GM21515 (cell line): ENCODE measurements around the gene RCN2.
"Not testable (repeated sequence)": the region's sequence is repeated elsewhere in the genome, so short reads cannot be mapped to it uniquely, and the experiment has no call there.

Experiments used
- ATAC-seq: cut with Tn5 transposase; IDR thresholded peaks from one replicate; pipeline ENCODE4 v1.9.1; 2021; ENCODE audit not compliant: unreplicated experiment

Gene RCN2, protein sequence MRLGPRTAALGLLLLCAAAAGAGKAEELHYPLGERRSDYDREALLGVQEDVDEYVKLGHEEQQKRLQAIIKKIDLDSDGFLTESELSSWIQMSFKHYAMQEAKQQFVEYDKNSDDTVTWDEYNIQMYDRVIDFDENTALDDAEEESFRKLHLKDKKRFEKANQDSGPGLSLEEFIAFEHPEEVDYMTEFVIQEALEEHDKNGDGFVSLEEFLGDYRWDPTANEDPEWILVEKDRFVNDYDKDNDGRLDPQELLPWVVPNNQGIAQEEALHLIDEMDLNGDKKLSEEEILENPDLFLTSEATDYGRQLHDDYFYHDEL

DNA sequence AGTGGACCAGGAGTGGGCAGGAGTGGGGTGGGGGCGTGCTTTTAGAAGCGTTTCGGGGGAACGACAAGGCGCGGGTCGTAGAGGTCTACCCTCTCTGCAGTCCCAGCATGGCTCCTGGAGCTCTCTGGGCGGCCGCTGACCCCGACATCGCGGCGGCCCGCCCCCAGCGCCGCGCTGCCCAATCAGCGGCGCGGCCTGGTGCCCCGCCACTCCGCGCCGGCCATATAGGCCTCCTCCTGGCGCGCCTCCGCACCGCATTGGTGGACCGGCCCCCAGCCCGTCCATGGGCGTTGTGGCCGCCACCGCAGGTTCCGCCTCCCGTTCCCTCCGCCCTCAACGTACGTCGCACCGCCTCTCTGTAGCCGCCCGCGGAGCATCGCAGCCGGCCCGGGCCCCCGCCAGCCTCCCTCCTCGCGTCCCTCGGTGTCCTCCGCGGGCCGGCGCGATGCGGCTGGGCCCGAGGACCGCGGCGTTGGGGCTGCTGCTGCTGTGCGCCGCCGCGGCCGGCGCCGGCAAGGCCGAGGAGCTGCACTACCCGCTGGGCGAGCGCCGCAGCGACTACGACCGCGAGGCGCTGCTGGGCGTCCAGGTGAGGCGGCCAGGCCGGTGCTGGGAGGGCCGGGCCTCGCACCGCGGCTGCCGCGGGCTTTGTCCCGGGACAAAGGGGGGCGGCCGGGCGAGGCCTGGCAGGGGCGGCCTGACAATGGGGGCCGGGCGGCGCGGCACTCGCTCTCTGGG is at the start of gene RCN2:
TSS of gene RCN2 (plus strand) at position 353 of the 738 bp plus-strand sequence. CDS start at position 446, 93 bp downstream.
- peak; percentile 98 for ATAC-seq

DNA sequence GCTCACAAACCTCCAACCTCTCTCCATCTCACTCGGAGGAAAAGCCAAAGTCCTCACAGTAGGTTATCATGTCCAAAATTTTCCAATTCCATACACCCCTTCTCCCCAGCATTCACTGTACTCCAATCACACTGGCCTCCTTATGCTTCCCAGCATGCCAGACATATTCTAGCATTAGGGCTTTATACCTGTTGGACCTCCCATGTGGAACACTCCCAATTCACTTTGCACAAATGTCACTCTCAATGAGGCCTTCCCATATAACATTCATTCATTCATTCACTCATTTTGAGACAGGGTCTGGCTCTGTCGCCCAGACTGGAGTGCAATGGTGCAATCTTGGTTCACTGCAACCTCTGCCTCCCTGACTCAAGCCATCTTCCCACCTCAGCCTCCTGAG is 46.3 kb upstream of the RCN2 start:
- ATAC-seq, result no peak

DNA sequence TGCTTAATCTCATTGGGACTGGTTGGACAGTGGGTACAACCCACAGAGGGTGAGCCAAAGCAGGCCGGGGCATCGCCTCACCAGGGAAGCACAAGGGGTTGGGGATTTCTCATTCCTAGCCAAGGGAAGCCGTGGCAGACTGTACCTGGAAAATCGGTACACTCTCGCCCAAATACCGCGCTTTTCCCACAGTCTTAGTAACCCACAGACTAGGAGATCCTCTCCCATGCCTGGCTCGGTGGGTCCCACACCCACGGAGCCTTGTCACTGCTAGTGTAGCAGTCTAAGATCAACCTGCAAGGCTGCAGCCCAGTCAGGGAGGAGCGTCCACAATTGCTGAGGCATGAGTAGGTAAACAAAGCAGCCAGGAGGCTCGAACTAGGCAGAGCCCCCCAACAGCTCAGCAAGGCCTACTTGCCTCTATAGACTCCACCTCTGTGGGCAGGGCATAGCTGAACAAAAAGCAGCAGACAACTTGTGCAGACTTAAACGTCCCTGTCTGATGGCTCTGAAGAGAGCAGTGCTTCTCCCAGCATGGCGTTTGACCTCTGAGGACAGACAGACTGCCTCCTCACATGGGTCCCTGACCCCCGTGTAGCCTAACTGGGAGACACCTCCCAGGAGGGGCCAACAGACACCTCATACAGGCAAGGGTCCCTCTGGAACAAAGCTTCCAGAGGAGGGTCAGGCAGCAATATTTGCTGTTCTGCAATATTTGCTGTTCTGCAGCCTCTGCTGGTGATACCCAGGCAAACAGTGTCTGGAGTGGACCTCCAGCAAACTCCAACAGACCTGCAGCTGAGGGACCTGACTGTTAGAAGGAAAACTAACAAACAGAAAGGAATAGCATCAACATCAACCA is 44.0 kb upstream of the RCN2 start:
- ATAC-seq, result not testable (repeated sequence)

DNA sequence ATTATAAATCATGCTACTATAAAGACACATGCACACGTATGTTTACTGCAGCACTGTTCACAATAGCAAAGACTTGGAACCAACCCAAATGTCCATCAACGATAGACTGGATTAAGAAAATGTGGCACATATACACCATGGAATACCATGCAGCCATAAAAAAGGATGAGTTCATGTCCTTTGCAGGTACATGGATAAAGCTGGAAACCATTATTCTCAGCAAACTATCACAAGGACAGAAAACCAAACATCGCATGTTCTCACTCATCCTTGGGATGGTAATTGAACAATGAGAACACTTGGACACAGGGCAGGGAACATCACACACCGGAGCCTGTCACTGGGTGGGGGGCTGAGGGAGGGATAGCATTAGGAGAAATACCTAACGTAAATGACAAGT is 38.7 kb upstream of the RCN2 start:
- ATAC-seq, result not testable (repeated sequence)

DNA sequence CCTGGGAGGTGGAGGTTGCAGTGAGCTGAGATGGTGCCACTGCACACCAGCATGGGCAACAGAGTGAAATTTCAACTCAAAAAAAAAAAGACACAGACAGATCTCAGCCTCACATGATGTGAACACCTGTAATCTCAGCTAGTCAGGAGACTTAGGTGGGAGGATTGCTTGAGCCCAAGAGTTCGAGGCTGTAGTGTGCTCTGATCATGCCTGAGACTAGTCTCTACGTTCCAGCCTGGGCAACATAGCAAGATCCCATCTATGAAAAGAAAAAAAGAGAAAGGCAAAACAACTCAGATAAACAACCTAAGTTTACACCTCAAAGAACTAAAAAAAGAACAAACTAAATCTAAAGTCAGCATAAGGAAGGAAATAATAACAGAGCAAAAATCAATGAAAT is 37.4 kb upstream of the RCN2 start:
- ATAC-seq, result no peak

DNA sequence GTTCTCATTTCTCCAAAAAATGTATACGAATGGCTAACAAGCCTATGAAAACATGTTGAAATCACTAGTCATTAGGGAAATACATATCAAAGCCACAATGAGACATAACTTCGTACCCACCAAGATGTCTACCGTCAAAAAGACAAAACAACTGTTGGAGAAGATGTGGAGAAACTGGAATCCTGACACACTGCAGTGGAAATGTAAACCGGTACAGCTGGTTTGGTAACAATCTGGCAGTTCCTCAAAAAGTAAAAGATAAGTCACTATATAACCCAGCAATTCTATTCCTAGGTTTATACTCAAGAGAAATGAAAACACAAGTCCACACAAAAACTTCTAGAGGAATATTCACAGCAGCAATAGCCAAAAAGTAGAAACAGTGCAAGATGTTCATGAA is 33.4 kb upstream of the RCN2 start:
- no peak for ATAC-seq

DNA sequence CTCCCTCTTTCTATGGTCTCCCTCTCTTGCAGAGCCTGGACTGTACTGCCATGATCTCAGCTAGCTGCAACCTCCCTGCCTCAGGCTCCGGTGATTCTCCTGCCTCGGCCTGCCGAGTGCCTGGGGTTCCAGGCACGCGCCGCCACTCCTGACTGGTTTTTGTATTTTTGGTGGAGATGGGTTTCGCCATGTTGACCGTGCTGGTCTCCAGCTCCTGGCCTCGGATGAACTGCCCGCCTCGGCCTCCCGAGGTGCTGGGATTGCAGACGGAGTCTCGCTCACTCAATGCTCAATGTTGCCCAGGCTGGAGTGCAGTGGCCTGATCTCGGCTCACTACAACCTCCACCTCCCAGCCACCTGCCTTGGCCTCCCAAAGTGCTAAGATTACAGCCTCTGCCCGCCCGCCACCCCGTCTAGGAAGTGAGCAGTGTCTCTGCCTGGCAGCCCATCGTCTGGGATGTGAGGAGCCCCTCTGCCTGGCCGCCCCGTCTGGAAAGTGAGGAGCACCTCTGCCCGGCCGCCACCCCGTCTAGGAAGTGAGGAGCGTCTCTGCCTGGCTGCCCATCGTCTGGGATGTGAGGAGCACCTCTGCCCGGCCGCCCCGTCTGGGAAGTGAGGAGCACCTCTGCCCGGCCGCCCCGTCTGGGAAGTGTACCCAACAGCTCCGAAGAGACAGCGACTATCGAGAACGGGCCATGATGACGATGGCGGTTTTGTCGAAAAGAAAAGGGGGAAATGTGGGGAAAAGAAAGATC is 32.2 kb upstream of the RCN2 start:
- ATAC-seq, result not testable (repeated sequence)

DNA sequence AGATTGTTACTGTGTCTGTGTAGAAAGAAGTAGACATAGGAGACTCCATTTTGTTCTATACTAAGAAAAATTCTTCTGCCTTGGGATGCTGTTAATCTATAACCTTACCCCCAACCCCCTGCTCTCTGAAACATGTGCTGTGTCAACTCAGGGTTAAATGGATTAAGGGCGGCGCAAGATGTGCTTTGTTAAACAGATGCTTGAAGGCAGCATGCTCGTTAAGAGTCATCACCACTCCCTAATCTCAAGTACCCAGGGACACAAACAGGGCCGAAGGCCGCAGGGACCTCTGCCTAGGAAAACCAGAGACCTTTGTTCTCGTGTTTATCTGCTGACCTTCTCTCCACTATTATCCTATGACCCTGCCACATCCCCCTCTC is 31.6 kb upstream of the RCN2 start:
- not testable (repeated sequence) for ATAC-seq

DNA sequence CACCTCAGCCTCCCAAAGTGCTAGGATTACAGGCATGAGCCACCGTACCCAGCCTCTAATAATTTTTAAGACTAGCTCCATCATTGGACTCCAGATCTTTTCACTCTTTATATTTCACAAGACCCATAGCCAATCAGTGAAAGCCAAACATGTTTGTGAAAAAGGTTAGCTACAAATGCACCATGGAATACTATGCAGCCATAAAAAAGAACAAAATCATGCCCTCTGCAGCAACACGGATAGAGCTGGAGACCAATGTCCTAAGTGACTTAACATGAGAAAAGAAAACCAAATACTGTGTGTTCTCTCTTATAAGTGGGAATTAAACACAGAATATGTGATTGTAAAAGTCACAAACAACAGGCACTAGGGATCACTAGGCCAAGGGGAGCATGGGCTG is 29.6 kb upstream of the RCN2 start:
- no peak for ATAC-seq

DNA sequence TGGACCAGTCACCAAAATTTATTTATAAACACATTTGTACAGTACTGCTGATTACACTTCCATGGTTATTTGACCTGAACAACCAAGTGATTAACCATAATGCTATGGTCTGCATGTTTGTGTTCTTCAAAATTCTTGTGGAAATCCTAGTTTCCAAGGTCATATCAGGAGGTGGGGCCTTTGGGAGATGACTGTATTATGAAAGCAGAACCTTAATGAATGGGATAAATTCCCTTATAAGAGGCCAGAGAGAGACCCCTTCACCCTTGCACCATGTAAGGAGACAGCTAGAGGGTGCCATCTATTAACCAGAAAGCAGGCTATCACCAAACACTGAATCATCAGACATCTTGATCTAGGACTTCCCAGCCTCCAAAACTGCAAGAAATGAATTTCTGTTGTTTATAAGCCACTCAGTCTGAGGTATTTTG is 28.3 kb upstream of the RCN2 start:
- ATAC-seq, result no peak

DNA sequence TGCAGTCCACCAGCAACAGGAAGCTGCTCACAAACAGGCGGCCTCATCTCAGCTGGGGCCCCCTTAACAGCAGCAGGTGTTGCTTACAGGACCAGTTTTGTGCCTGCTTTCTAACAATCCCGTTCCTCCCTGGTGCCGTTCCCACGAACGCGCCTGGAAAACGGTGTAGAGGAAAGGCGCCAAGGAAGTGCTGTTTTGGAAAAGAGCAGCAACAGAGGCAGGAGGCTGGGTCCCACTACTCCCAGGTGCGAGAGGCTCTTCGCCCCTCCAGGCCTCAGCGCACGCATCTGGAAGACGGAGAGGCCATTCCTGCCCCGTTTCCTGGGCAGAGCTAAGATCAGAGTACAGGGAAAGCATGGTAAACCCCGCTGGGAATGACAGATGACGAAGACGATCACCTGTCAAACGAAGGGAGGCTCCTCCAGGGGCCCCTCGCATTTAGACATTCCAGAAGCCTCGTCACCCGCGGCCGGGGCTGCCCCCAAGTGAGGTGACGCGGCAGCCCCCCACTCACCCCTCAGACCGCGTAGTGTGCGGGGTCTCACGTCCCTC is 27.0 kb upstream of the RCN2 start:
- ATAC-seq, result peak; percentile 5

DNA sequence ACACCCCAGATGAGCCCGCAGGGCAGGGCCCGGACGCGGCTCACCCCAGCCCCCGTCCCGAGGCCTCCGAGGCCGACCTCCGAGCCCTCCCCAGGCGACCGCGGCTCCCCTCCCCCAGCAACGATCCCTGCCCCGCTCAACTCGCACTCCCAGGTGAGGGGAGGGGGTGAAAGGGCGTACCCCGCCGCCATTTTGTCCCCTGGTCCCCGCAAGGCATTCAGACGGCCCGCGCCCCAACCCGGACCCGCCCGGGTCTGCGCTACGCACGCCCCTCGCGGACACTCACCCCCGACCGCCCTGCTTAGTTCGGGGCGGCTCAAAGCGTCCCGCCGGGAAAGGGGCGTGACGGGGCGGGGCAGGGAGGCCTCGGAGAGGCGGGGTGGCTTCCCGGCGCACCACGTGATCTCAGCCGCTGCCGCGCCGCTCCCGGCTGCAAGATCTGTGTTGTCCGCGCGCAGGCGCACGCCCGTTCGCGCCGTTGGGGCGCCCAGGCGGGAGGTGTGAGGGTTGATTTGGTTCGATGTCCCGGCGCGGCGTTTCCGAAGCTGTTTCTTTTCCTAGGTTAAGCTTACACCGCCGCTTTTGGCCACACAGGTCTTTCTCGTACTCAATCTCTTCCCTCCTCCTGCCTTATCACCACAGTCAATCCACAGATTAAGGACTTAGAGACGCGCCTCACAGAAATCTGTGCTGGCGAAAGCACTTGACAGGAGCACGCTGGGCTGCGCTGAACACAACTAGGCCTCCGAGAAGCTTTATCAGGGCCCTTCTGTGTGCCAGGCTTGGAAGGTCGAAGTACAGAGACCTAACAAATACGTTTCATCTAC is 26.3 kb upstream of the RCN2 start, which contains the start of gene SCAPER:
TSS of gene SCAPER (minus strand) at position 328 of the 827 bp plus-strand sequence. CDS start 21,523 bp downstream, outside the sequence.
- peak; percentile 80 for ATAC-seq

DNA sequence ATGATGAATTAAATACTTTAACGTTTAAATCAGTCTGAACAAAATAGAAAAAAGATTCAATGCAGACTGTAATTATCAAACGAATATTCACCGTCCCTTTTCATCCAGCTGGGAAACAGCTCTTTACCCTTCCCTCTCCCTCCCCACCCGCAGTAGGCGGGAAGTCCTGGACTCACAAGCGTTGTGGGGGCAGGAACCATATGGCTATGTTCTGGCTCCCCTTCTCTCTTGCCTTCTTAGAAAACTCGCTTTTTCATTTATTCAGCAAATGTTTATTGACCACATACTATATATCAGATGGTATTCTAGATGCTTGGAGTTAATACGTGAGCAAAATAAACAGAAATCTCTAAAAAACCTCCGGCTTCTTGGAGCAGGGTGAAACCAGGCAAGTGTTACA is 25.7 kb upstream of the RCN2 start:
- ATAC-seq, result no peak

DNA sequence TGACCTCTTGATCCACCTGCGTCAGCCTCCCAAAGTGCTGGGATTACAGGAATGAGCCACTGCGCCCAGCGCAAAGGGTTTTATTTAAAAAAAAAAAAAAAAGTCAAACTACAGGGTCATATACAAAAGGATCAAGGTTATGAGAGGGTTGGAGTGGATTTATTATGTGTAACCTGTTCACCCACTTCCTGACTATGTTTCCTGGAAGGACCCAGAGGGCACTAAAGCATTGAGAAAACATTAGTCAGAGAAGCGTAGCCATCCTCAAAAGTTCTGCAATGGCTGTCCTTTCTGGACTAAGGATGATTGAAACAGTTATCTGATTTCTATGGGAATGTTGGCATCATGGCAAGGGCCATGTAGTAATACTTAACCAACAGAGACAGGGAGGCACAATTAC is 19.1 kb upstream of the RCN2 start:
- no peak for ATAC-seq

DNA sequence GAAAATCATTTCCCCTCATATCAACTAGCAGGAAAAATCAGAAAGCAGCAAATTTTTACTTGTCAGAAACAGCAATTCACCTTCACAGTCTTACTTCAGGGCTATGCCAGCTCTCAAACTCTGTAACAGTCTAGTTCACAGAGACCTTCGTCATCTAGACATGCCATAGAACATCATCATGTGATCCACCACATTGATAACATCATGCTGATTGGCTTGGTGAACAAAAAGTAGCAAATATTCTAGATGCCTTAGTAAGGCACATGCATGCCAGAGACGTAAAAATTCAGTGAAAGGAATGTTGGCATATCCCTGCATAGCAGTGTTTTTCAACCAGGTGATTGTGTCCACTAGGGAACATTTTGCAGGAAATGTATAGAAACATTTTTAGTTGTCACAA is 17.8 kb upstream of the RCN2 start:
- no peak for ATAC-seq

DNA sequence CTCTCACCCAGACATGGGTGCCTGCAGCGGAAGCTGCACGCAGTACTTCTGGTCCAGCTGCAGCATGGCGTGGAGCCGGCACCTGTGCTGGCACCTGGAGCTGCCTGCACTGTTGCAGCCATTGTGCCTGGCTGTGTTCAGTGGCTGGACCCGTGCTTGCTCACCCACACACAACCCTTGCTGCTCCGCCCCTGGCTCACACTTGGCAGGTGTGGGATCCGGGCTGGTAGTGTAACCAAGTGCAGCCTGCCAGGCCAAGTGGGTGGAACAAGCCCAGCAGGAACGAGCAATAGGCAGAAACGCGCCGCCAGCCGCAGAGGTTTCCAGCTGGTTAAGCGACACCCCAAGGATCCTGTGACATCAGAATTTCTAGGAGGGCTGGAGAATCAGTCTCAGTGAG is 15.2 kb upstream of the RCN2 start:
- no peak for ATAC-seq

DNA sequence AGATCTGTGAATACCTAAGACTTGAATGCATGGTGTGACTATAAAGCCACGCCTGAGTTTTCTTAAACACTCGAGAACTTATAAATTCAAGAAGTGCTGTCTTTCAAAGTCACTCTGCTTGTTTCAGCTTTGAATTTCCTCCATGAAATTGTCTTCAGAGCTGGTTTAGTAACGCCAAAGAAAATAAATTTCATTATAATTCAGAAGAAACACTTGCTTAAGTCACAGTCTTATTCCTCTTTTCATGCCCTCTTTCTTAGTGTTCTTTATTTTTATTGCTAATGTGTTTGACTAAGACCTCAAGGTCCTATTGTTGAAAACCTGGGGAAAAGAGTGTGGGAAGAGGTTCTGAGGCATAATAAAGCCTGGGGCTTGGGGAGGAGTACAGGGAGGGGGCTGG is 3.3 kb upstream of the RCN2 start:
- no peak for ATAC-seq

DNA sequence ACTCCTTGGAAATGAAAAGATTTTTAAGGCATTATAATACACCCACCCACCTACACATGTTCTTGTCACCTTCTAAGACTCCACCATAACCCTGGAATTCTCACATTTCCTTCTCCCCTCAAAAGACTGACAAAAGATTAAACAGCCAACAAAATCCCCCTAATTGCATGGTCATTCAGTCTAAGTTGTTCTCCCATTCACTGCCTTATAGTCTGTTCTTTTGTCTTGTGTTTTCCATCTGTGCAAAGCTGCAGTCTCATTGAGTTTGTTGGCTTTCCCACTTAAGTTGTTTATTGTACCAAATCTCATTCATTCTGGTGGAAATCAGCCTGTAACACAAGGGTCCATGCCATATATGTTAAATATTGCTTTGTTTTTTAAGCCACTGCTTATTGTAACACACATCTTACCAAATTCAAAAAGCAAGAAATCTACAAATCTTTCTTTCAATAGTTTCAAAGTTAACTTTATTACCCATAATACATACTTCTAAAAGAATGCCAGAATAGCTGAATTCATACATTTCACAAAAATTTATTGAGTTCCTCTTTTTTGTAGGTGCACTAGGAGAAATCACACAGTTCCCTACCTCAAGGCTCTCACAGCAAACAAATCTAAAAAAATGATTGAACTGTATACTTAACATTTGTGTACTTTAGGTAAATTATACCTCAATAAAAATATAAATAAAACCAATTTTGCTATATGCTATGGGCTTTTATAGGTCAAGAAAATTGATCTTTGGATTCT is 2.4 kb upstream of the RCN2 start:
- no peak for ATAC-seq
